ENCODE results near the gene AP5B1. TPM values are rescaled to one million over a fixed set of nuclear protein-coding genes. Genes with fewer than 3 reads are reported as not detected.

AP5B1 gene
- total RNA-seq, 4 donors from 2014 or later: 21.8 to 43.2 (median 25.3) TPM

GRCh38 chr11:65809496-65809895, 28.7 kb upstream of the AP5B1 start:
- H3K4me3 ChIP-seq (replicated peaks in 1 of 3): no peak overlapping the region
- H3K4me1 ChIP-seq: no peaks in the 10 kb centered on the region
- H3K27ac ChIP-seq: no peak overlapping the region
- intact Hi-C loops (cut with DNase I): no loop called here
- WGBS, 2 donors: 76 to 85% methylated on average over 9 of the region's 9 CpGs
- H3K36me3 ChIP-seq: no peaks in the 10 kb centered on the region
- no peaks in the 10 kb centered on the region for H3K27me3 ChIP-seq
- no peak for DNase-seq
- TF ChIP-seq CTCF (IDR thresholded peaks at IDR 0.05): no peak
- H3K9me3 ChIP-seq: no peaks in the 10 kb centered on the region

GRCh38 chr11:65808744-65809341, 28.1 kb upstream of the AP5B1 start:
- no peaks in the 10 kb centered on the region for H3K4me1 ChIP-seq
- no peaks in the 10 kb centered on the region for H3K36me3 ChIP-seq
- no peaks in the 10 kb centered on the region for H3K9me3 ChIP-seq
- no peak for DNase-seq
- no peak overlapping the region for H3K27ac ChIP-seq
- H3K27me3 ChIP-seq: no peaks in the 10 kb centered on the region
- no peak overlapping the region for H3K4me3 ChIP-seq (replicated peaks in 1 of 3)
- intact Hi-C loops (cut with DNase I): no loop called here
- 76 to 77% methylated on average over 20 of the region's 20 CpGs for WGBS, 2 donors
- TF ChIP-seq POLR2A (IDR thresholded peaks at IDR 0.05) (no peak), CTCF (IDR thresholded peaks at IDR 0.05) (no peak)

- TF ChIP-seq CTCF (IDR thresholded peaks at IDR 0.05): no peak
- no peak for TF ChIP-seq POLR2A (IDR thresholded peaks at IDR 0.05)
- WGBS, 2 donors: 73 to 76% methylated on average over 6 of the region's 6 CpGs
- DNase-seq: no peak
These were observed 26.2 kb upstream of the AP5B1 start for GRCh38 chr11:65806979-65807378.

GRCh38 chr11:65803797-65804492, 23.2 kb upstream of the AP5B1 start:
- no peak for DNase-seq
- TF ChIP-seq POLR2A (IDR thresholded peaks at IDR 0.05) (no peak), CTCF (IDR thresholded peaks at IDR 0.05) (no peak)
- 59 to 64% methylated on average over 16 to 19 of the region's 21 CpGs for WGBS, 2 donors

More at GRCh38 chr11:65806979-65807378, 26.2 kb upstream of the AP5B1 start:
- Histone ChIP-seq H3K4me1 (no peaks in the 10 kb centered on the region), H3K4me3 (replicated peaks in 1 of 3) (no peak overlapping the region), H3K9me3 (no peaks in the 10 kb centered on the region), H3K36me3 (no peaks in the 10 kb centered on the region), H3K27ac (no peak overlapping the region), H3K27me3 (no peaks in the 10 kb centered on the region)
- intact Hi-C loops (cut with DNase I): no loop called here

GRCh38 chr11:65802841-65803240, 22.1 kb upstream of the AP5B1 start:
- intact Hi-C loops (cut with DNase I): no loop called here
- WGBS, 2 donors: 76 to 87% methylated on average over 9 of the region's 9 CpGs
- H3K4me1 ChIP-seq: no peaks in the 10 kb centered on the region
- TF ChIP-seq POLR2A (IDR thresholded peaks at IDR 0.05) (no peak), CTCF (IDR thresholded peaks at IDR 0.05) (no peak)
- H3K27ac ChIP-seq: no peak overlapping the region
- H3K9me3 ChIP-seq: no peaks in the 10 kb centered on the region
- H3K36me3 ChIP-seq: no peaks in the 10 kb centered on the region
- no peak for DNase-seq
- no peak overlapping the region for H3K4me3 ChIP-seq (replicated peaks in 1 of 3)
- H3K27me3 ChIP-seq: no peaks in the 10 kb centered on the region

More at GRCh38 chr11:65803797-65804492, 23.2 kb upstream of the AP5B1 start:
- Histone ChIP-seq H3K27me3 (no peaks in the 10 kb centered on the region), H3K4me3 (replicated peaks in 1 of 3) (no peak overlapping the region), H3K36me3 (no peaks in the 10 kb centered on the region), H3K9me3 (no peaks in the 10 kb centered on the region), H3K4me1 (no peaks in the 10 kb centered on the region), H3K27ac (no peak overlapping the region)
- intact Hi-C loops (cut with DNase I): no loop called here

All from thyroid gland (tissue), 4 donors.